T-helper 17 cell (primary cell): Measurements from ENCODE around the gene KLHL22. TPM values are rescaled to one million over a fixed set of nuclear protein-coding genes. Genes with fewer than 3 reads are reported as not detected.

Experiments used
- ATAC-seq: fragments of 150-1000 bp; cut with Tn5 transposase; 2 replicates; pipeline ENCODE4 v1.10.0; 2021; ENCODE audit warnings: mild to moderate bottlenecking, moderate library complexity
- DNase-seq, 3 donors: peaks; one replicate each; pipeline versions ENCODE4 v3.0.0 to v3.0.0-alpha.2; 2020 to 2021
- H3K9me3 ChIP-seq: one replicate; pipeline ENCODE4 v1.7.0; 2013; ENCODE audit warnings: low read length, mild to moderate bottlenecking; ENCODE audit not compliant: control insufficient read depth, poor library complexity, severe bottlenecking
- H3K27ac Mint-ChIP-seq: one replicate; pipeline ENCODE4 v1.8.0; 2022; ENCODE audit warnings: mild to moderate bottlenecking, moderate library complexity, mixed read lengths
- H3K27me3 Mint-ChIP-seq: one replicate; pipeline ENCODE4 v1.8.0; 2022; ENCODE audit warnings: mixed read lengths
- H3K36me3 Mint-ChIP-seq: one replicate; pipeline ENCODE4 v1.8.0; 2022; ENCODE audit warnings: low read depth, mixed read lengths
- H3K4me1 Mint-ChIP-seq: one replicate; pipeline ENCODE4 v1.8.0; 2022; ENCODE audit warnings: mild to moderate bottlenecking, mixed read lengths
- H3K4me3 Mint-ChIP-seq: one replicate; pipeline ENCODE4 v1.8.0; 2022; ENCODE audit warnings: mild to moderate bottlenecking, moderate library complexity, mixed read lengths
- total RNA-seq, 4 donors: library from RNA in 2 of 4; stranded (reverse) in 2 of 4; gene quantifications; one replicate each; pipeline ENCODE4 v1.2.3 and lab custom pipeline; 2022 to 2026

The KLHL22 gene
- total RNA-seq, 2 donors from 2014 or later: 28.1 to 33.1 TPM

DNA sequence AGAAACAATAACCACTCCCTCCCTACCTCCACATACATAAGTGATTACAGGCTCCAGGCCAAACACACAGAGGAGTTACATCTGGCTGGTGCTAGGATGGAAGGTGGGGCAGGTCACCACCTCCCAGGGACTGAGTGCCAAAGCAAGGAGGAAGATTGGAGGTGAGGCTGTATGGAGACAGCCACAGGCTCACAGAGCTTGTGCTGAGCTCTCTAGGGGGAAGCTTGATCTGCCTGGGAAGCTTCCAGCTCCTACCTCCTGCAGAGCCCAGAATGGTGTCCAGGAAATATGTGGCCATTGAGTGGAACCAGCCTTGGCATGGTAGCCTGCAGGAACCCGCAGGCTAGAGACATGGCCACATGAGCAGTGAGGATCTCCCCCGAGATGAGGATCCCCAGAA lies 8.2 kb upstream of the KLHL22 start:
- H3K36me3 Mint-ChIP-seq: peaks cover 3% of the 10 kb centered on the region
- H3K4me3 Mint-ChIP-seq: no peak overlapping the region
- no peaks in the 10 kb centered on the region for H3K9me3 ChIP-seq
- peaks cover 17% of the 10 kb centered on the region for H3K4me1 Mint-ChIP-seq
- DNase-seq: no peak
- H3K27ac Mint-ChIP-seq: no peak overlapping the region
- ATAC-seq: no peak
- no peaks in the 10 kb centered on the region for H3K27me3 Mint-ChIP-seq

DNA sequence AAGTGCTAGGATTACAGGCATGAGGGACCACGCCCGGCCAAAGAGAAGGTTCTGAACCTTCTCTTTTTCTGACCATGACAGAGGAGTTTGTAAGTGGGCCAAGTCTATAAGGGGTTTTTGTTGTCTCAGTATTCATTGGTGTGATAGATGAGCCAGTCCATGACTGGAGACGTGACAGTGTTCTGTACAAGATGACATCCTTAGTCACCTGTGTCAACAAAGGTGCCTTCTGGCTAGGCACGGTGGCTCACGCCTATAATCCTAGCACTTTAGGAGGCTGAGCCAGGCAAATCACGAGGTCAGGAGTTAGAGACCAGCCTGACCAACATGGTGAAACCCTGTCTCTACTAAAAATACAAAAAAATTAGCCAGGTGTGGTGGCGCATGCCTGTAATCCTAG lies 4.2 kb upstream of the KLHL22 start:
- no peaks in the 10 kb centered on the region for H3K27me3 Mint-ChIP-seq

DNA sequence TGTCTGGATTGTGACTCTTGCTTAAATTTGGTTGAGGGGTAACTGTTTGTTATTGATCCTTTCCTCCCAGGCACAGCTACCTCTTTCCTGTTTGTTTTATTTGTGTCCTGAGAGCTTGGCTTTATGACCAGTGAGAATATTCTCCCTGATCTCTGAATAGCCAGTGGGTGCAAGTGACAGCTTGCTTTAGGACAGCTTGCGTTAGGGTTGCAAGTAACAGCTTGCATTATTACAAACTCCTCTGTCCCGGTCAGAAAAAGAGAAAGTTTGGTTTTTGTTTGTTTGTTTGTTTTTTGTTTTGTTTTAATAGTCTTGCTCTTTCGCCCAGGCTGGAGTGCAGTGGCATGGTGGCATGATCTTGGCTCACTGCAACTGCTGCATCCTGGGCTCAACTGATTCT lies 3.3 kb upstream of the KLHL22 start:
- Mint-ChIP-seq H3K4me1 (peaks cover 21% of the 10 kb centered on the region), H3K4me3 (no peak overlapping the region), H3K36me3 (peaks cover 3% of the 10 kb centered on the region), H3K27ac (no peak overlapping the region), H3K27me3 (no peaks in the 10 kb centered on the region)
- no peak for ATAC-seq
- no peak for DNase-seq
- no peaks in the 10 kb centered on the region for H3K9me3 ChIP-seq

More for the DNA sequence above, 4.2 kb upstream of the KLHL22 start:
- H3K4me3 Mint-ChIP-seq: no peak overlapping the region
- peaks cover 15% of the 10 kb centered on the region for H3K4me1 Mint-ChIP-seq
- no peaks in the 10 kb centered on the region for H3K9me3 ChIP-seq
- ATAC-seq (no peak), DNase-seq (no peak)
- H3K36me3 Mint-ChIP-seq: peaks cover 3% of the 10 kb centered on the region
- H3K27ac Mint-ChIP-seq: no peak overlapping the region

DNA sequence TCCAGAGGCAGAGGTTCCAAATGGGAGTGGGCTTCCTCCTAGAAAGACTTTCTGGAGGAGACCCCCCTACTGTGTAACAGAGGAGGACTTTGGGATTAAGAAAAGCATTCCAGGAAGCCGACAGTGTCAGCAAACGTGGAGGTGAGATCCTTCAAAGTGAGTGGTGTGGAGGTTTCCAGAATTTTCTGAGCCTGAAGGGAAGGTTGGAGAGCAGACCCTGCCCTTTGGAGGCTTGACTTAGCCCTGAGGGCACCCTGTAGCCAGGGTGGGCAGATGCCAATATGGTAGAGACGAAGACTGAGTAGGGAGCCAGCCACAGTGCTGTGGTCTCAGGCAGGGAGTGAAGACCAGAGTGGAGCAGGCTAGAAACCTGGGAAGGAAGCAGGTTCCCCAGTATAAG lies 1.8 kb upstream of the KLHL22 start:
- no peak overlapping the region for H3K4me3 Mint-ChIP-seq
- no peak for ATAC-seq
- peak overlapping the region; percentile 75 for H3K27ac Mint-ChIP-seq

DNA sequence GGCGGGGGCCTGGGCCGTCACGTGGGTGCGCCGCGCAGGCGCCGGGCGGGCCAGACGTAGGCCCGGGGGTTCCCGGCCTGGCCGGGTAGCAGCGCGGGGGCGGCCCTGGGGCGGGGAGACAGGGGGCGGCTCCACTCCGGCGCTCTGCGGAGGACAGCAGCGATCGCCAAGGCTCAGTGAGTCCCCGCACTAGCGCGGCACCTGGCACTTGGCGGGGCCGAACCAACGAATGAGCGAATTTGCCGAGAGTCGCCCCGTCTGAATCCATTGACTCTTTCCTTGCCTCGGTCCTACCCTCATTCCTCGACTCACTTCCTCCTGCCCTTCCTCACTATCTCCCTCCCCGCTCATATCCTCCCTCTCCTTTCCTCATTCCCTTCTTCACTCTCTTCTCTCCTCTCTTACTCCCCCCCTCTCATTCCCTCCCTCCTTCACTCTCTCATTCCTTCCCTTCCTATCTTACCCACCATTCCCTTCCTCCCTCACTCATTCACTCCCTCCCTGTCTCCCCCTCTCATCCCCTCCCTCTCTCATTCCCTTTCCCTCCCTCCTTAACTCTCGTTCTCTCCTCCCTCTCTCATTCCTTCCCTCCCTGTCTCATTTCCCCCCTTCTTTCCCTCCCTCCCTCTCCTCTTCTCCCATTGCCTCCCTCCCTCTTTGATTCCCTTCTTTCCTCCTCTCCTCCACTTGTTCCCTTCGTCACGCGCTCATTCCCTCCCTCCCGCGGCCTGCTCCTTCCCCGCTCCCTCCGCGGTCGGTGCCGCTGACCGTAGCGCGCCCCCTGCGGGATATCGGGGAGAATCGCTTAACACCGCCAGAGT lies 476 bp upstream of the KLHL22 start:
- Mint-ChIP-seq H3K4me3 (peak overlapping the region; percentile 95), H3K36me3 (peaks cover under 1% of the 10 kb centered on the region), H3K27me3 (no peaks in the 10 kb centered on the region), H3K27ac (peak overlapping the region; percentile 75), H3K4me1 (peaks cover 38% of the 10 kb centered on the region)
- DNase-seq (peak; percentile 91 to 97 (median 91)), ATAC-seq (peak; percentile 98)
- H3K9me3 ChIP-seq: no peaks in the 10 kb centered on the region

More for the DNA sequence above, 1.8 kb upstream of the KLHL22 start:
- Mint-ChIP-seq H3K27me3 (no peaks in the 10 kb centered on the region), H3K36me3 (peaks cover 3% of the 10 kb centered on the region), H3K4me1 (peaks cover 29% of the 10 kb centered on the region)
- H3K9me3 ChIP-seq: no peaks in the 10 kb centered on the region
- no peak for DNase-seq

DNA sequence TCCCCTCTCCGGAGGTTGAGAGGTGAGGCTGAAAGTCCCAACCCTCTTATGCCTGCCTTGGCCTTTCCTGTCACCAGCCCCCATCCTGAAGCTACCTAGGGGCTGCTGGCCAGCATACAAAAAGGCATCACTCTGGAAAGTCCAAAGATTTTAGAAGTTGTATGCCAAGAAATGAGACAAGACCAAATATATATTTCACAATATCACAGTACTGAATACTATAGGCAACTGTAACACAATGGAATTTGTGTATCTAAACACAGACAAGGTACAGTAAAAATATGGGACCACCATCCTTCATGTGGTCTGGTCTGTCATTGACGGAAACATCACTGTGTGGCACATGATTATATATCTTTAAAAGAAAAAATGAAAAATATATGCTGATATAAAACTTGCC lies 4.2 kb downstream of the KLHL22 start:
- H3K9me3 ChIP-seq: no peaks in the 10 kb centered on the region
- no peaks in the 10 kb centered on the region for H3K36me3 Mint-ChIP-seq
- H3K27me3 Mint-ChIP-seq: no peaks in the 10 kb centered on the region
- H3K4me1 Mint-ChIP-seq: peaks cover 51% of the 10 kb centered on the region
- ATAC-seq (no peak), DNase-seq (no peak)
- peak overlapping the region; percentile 92 for H3K27ac Mint-ChIP-seq
- H3K4me3 Mint-ChIP-seq: peak overlapping the region; percentile 70

DNA sequence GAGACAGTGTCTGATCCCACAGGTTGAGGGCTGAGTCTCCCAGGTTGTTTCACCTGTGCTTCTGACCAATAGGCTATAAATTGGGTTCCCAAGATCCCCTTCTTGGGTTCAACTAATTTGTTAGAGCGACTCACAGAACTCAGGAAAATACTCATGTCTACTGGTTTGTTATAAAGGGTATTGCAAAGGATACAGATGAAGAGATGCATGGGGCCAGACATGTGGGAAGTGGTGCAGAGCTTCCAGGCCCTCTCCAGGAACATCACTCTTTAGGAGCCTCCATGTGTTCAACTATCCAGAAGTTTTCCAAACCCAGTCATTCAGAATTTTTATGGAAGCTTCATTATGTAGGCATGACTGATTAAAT lies 4.7 kb downstream of the KLHL22 start:
- no peaks in the 10 kb centered on the region for H3K36me3 Mint-ChIP-seq
- ATAC-seq (no peak), DNase-seq (no peak)
- peaks cover 51% of the 10 kb centered on the region for H3K4me1 Mint-ChIP-seq
- H3K27me3 Mint-ChIP-seq: no peaks in the 10 kb centered on the region
- peak overlapping the region; percentile 92 for H3K27ac Mint-ChIP-seq
- H3K9me3 ChIP-seq: no peaks in the 10 kb centered on the region
- no peak overlapping the region for H3K4me3 Mint-ChIP-seq

DNA sequence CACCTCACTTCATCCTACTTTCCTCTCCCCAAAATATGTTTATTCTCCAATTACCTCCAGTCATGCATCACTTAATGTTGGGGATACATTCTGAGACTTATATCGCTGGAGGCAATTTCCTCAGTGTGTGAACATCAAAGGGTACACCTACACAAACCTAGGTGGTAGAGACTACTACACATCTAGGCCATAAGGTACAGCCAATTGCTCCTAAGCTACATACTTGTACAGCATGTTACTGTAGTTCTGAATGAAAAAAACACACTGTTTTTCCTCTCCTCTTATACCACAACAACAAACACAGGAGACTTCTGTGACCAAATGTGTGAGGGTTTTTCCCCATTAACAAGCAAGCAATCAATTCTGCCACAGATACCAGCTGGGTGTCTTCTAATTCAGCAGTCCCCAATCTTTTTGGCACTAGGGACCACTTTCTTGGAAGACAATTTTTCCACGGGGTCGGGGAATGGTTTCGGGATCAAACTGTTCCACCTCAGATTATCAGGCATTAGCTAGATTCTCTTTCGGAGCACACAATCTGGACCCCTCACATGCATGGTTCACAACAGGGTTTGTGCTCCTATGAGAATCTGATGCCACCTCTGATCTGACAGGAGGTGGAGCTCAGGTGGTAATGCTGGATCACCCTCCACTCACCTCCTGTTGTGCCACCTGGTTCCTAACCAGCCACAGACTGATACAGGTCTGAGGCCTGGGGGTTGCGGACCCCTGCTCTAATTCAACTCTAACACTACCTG lies 5.2 kb downstream of the KLHL22 start:
- DNase-seq: no peak
- H3K4me3 Mint-ChIP-seq: peak overlapping the region; percentile 7
- peak; percentile 62 for ATAC-seq
- no peaks in the 10 kb centered on the region for H3K36me3 Mint-ChIP-seq
- no peaks in the 10 kb centered on the region for H3K27me3 Mint-ChIP-seq
- H3K4me1 Mint-ChIP-seq: peaks cover 50% of the 10 kb centered on the region
- H3K27ac Mint-ChIP-seq: peak overlapping the region; percentile 92
- no peaks in the 10 kb centered on the region for H3K9me3 ChIP-seq

DNA sequence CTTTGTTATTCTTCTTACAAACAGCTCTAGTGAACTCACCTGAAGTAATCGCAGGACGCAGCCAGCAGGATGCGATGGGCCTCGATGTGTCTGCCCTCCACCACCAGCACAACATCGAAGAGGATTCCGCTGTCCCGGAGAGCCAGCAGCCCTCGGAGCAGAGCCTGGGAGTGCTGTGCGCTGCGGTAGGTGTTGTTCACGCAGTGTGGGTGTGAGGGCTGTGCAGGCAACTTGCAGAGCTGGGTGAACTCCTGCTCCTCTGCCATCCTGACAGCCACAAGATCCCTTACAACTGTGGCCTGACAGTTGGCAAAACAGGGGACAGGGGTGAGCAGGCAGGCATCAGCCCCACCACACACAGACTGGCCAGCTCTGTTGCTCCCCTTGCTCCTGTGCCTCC lies 6.6 kb downstream of the KLHL22 start:
- H3K27me3 Mint-ChIP-seq: no peaks in the 10 kb centered on the region
- H3K9me3 ChIP-seq: no peaks in the 10 kb centered on the region
- H3K4me1 Mint-ChIP-seq: peaks cover 47% of the 10 kb centered on the region
- H3K4me3 Mint-ChIP-seq: peak overlapping the region; percentile 26
- no peak overlapping the region for H3K27ac Mint-ChIP-seq
- no peaks in the 10 kb centered on the region for H3K36me3 Mint-ChIP-seq
- no peak for ATAC-seq
- DNase-seq: no peak

DNA sequence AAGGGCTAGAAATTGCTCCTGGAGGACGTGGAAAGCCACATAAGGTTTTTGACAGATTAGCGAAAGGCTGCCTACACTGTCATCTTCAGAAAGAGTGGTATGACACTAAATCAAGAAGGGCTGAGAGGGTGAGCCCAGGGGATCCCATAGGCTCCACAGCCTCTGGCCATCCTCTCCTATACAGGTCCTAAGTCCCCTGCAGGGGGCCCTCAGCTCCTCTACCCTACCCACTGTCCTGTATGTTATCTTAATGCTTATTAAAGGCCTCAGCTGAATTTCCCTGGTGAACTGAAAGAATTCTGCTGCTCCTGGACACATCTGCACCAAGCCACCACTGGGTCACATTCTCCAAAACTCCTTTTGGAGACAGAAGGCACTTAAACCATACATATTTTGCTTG lies 7.9 kb downstream of the KLHL22 start:
- Mint-ChIP-seq H3K27me3 (no peaks in the 10 kb centered on the region), H3K27ac (peak overlapping the region; percentile 82), H3K4me3 (no peak overlapping the region), H3K36me3 (no peaks in the 10 kb centered on the region), H3K4me1 (peaks cover 42% of the 10 kb centered on the region)
- no peaks in the 10 kb centered on the region for H3K9me3 ChIP-seq
- DNase-seq (no peak), ATAC-seq (no peak)

DNA sequence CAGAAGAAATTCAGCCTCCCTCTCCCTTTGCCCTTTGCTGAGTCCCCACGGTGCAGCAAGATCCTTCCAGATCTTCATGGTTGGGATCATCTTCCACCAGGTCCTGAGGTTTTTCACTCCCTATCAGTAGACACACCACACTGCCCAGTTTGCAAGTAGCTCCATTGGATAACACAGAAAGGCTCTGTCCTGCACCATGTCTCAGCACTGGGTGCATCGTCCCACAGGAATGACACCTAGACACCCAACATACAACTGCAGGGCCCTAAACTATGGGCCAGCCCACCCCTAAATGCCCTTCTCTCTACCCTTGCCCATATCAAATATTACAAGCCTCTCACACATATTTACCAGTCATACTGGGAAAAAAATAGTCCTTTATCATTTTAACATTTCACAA lies 9.4 kb downstream of the KLHL22 start:
- H3K9me3 ChIP-seq: no peaks in the 10 kb centered on the region
- peaks cover 32% of the 10 kb centered on the region for H3K4me1 Mint-ChIP-seq
- DNase-seq (no peak), ATAC-seq (no peak)
- H3K27ac Mint-ChIP-seq: no peak overlapping the region
- H3K27me3 Mint-ChIP-seq: no peaks in the 10 kb centered on the region
- H3K4me3 Mint-ChIP-seq: no peak overlapping the region
- no peaks in the 10 kb centered on the region for H3K36me3 Mint-ChIP-seq

DNA sequence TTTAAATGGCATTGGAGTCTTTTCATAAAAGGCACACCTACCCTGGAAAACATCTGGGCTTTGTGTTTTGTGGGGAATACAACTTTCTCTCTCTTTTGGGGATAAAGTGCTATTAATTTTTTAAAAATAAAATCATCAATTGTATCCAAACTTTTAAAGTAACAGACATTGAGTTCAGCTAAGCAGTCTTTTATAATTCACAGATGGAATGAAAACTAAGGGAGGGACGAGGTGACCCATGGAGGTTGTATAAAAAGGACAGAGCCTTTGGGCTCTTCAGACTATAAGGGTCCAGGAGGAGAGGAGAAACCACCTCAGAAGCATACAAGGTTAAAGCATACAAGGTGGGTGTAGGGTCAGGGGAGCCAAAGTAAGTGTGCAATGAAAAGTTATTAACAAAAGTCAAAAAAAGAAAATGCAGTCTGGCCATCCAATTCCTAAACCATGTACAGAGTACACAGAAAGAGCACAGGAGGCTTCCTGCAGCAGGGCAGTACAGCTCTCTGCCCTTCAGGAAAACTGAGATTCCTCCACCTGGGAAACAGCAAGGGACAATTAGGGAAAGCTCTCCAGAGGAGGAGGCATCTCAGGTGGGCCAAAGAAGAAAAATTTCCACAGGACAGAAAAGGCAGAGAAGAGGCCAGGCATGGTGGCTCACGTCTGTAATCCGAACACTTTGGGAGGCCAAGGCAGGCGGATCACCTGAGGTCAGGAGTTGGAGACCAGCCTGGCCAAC lies 10.5 kb downstream of the KLHL22 start:
- Mint-ChIP-seq H3K4me1 (peaks cover 26% of the 10 kb centered on the region), H3K27me3 (no peaks in the 10 kb centered on the region), H3K4me3 (no peak overlapping the region), H3K36me3 (no peaks in the 10 kb centered on the region), H3K27ac (no peak overlapping the region)
- no peak for DNase-seq
- no peaks in the 10 kb centered on the region for H3K9me3 ChIP-seq
- ATAC-seq: no peak

DNA sequence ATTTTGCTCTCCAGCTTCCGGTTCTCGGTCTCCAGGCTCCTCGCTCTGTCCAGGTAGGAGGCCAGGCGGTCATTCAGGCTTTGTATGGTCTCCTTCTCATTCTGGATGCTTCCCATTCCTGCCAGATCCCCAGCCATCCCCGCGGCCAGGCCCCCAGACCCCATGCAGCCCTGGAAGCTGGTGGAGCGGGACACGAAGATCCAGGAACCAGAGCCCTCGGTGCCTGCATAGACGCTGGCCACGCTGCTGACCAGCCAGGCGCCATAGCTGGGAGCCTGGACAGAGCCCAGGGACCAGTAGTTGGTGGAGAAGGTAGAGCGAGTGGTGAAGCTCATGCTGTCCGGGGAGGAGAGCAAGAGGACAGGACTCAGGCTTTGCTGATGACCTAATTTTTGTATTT lies 11.8 kb downstream of the KLHL22 start:
- no peaks in the 10 kb centered on the region for H3K9me3 ChIP-seq
- DNase-seq (no peak), ATAC-seq (no peak)
- Mint-ChIP-seq H3K27me3 (no peaks in the 10 kb centered on the region), H3K4me1 (peaks cover 24% of the 10 kb centered on the region), H3K4me3 (no peak overlapping the region), H3K27ac (no peak overlapping the region), H3K36me3 (no peaks in the 10 kb centered on the region)
